ENCODE data around the gene VAMP8.
"Not testable (repeated sequence)": the region's sequence is repeated elsewhere in the genome, so short reads cannot be mapped to it uniquely, and the experiment has no call there.

The VAMP8 gene

GRCh38 chr2:85615413-85615728, 38.0 kb downstream of the VAMP8 start:
- Histone ChIP-seq H3K9ac (ENCODE audit: insufficient read length, low read depth) (no peak overlapping the region), H3K9me3 (ENCODE audit: insufficient read depth, low read length) (no peaks in the 10 kb centered on the region), H3K4me3 (ENCODE audit: insufficient read length, low read depth) (no peak overlapping the region), H3K27me3 (ENCODE audit: insufficient read depth, insufficient read length) (no peaks in the 10 kb centered on the region), H3K4me1 (ENCODE audit: insufficient read depth, insufficient read length) (no peaks in the 10 kb centered on the region), H3K36me3 (ENCODE audit: insufficient read depth, insufficient read length, low read length) (peaks cover 24% of the 10 kb centered on the region)
- TF ChIP-seq YY1 (IDR thresholded peaks at IDR 0.05; ENCODE audit: insufficient read depth, insufficient read length) (no peak), ZNF274 (IDR thresholded peaks at IDR 0.05; ENCODE audit: low read depth, low read length) (no peak), SUZ12 (IDR thresholded peaks at IDR 0.05; ENCODE audit: extremely low read depth, insufficient read depth, insufficient read length) (no peak)
- no peak for DNase-seq (ENCODE audit: low read depth, low spot score)

- H3K36me3 ChIP-seq (ENCODE audit: insufficient read depth, insufficient read length, low read length), result peaks cover 42% of the 10 kb centered on the region
- H3K9ac ChIP-seq (ENCODE audit: insufficient read length, low read depth), result peak overlapping the region; percentile 91
- not testable (repeated sequence) for H3K4me3 ChIP-seq (ENCODE audit: insufficient read length, low read depth)
Measured at GRCh38 chr2:85617723-85618122, 40.3 kb downstream of the VAMP8 start.

GRCh38 chr2:85619617-85620016, 42.2 kb downstream of the VAMP8 start:
- Histone ChIP-seq H3K36me3 (ENCODE audit: insufficient read depth, insufficient read length, low read length) (peaks cover 60% of the 10 kb centered on the region), H3K4me1 (ENCODE audit: insufficient read depth, insufficient read length) (no peaks in the 10 kb centered on the region), H3K9me3 (ENCODE audit: insufficient read depth, low read length) (no peaks in the 10 kb centered on the region), H3K27me3 (ENCODE audit: insufficient read depth, insufficient read length) (no peaks in the 10 kb centered on the region), H3K9ac (ENCODE audit: insufficient read length, low read depth) (no peak overlapping the region), H3K4me3 (ENCODE audit: insufficient read length, low read depth) (no peak overlapping the region)
- DNase-seq (ENCODE audit: low read depth, low spot score), result no peak
- TF ChIP-seq YY1 (IDR thresholded peaks at IDR 0.05; ENCODE audit: insufficient read depth, insufficient read length) (no peak), SUZ12 (IDR thresholded peaks at IDR 0.05; ENCODE audit: extremely low read depth, insufficient read depth, insufficient read length) (no peak), ZNF274 (IDR thresholded peaks at IDR 0.05; ENCODE audit: low read depth, low read length) (no peak)

More at GRCh38 chr2:85617723-85618122, 40.3 kb downstream of the VAMP8 start:
- DNase-seq (ENCODE audit: low read depth, low spot score); H3K27me3 ChIP-seq (ENCODE audit: insufficient read depth, insufficient read length); H3K9me3 ChIP-seq (ENCODE audit: insufficient read depth, low read length); H3K4me1 ChIP-seq (ENCODE audit: insufficient read depth, insufficient read length): not testable (repeated sequence)

GRCh38 chr2:85621338-85621737, 44.0 kb downstream of the VAMP8 start:
- H3K9me3 ChIP-seq (ENCODE audit: insufficient read depth, low read length), result no peaks in the 10 kb centered on the region
- H3K36me3 ChIP-seq (ENCODE audit: insufficient read depth, insufficient read length, low read length), result peaks cover 73% of the 10 kb centered on the region
- H3K9ac ChIP-seq (ENCODE audit: insufficient read length, low read depth), result no peak overlapping the region
- no peaks in the 10 kb centered on the region for H3K4me1 ChIP-seq (ENCODE audit: insufficient read depth, insufficient read length)
- DNase-seq (ENCODE audit: low read depth, low spot score), result no peak
- no peak overlapping the region for H3K4me3 ChIP-seq (ENCODE audit: insufficient read length, low read depth)
- TF ChIP-seq ZNF274 (IDR thresholded peaks at IDR 0.05; ENCODE audit: low read depth, low read length) (no peak), SUZ12 (IDR thresholded peaks at IDR 0.05; ENCODE audit: extremely low read depth, insufficient read depth, insufficient read length) (no peak), YY1 (IDR thresholded peaks at IDR 0.05; ENCODE audit: insufficient read depth, insufficient read length) (no peak)
- no peaks in the 10 kb centered on the region for H3K27me3 ChIP-seq (ENCODE audit: insufficient read depth, insufficient read length)

- Histone ChIP-seq H3K4me3 (ENCODE audit: insufficient read length, low read depth) (no peak overlapping the region), H3K36me3 (ENCODE audit: insufficient read depth, insufficient read length, low read length) (peaks cover 85% of the 10 kb centered on the region), H3K27me3 (ENCODE audit: insufficient read depth, insufficient read length) (no peaks in the 10 kb centered on the region), H3K9me3 (ENCODE audit: insufficient read depth, low read length) (no peaks in the 10 kb centered on the region), H3K9ac (ENCODE audit: insufficient read length, low read depth) (no peak overlapping the region), H3K4me1 (ENCODE audit: insufficient read depth, insufficient read length) (no peaks in the 10 kb centered on the region)
- TF ChIP-seq ZNF274 (IDR thresholded peaks at IDR 0.05; ENCODE audit: low read depth, low read length), result no peak
- no peak for TF ChIP-seq YY1 (IDR thresholded peaks at IDR 0.05; ENCODE audit: insufficient read depth, insufficient read length)
- no peak for TF ChIP-seq SUZ12 (IDR thresholded peaks at IDR 0.05; ENCODE audit: extremely low read depth, insufficient read depth, insufficient read length)
- no peak for DNase-seq (ENCODE audit: low read depth, low spot score)
Measured at GRCh38 chr2:85623991-85624390, 46.6 kb downstream of the VAMP8 start.

- Histone ChIP-seq H3K9me3 (ENCODE audit: insufficient read depth, low read length) (no peaks in the 10 kb centered on the region), H3K36me3 (ENCODE audit: insufficient read depth, insufficient read length, low read length) (peaks cover 81% of the 10 kb centered on the region), H3K9ac (ENCODE audit: insufficient read length, low read depth) (no peak overlapping the region), H3K4me1 (ENCODE audit: insufficient read depth, insufficient read length) (no peaks in the 10 kb centered on the region), H3K27me3 (ENCODE audit: insufficient read depth, insufficient read length) (no peaks in the 10 kb centered on the region), H3K4me3 (ENCODE audit: insufficient read length, low read depth) (no peak overlapping the region)
- TF ChIP-seq ZNF274 (IDR thresholded peaks at IDR 0.05; ENCODE audit: low read depth, low read length) (no peak), SUZ12 (IDR thresholded peaks at IDR 0.05; ENCODE audit: extremely low read depth, insufficient read depth, insufficient read length) (no peak), YY1 (IDR thresholded peaks at IDR 0.05; ENCODE audit: insufficient read depth, insufficient read length) (no peak)
- DNase-seq (ENCODE audit: low read depth, low spot score), result no peak
Measured at GRCh38 chr2:85628658-85629057, 51.3 kb downstream of the VAMP8 start.

GRCh38 chr2:85631316-85631715, 53.9 kb downstream of the VAMP8 start:
- TF ChIP-seq YY1 (IDR thresholded peaks at IDR 0.05; ENCODE audit: insufficient read depth, insufficient read length), result no peak
- no peak for TF ChIP-seq SUZ12 (IDR thresholded peaks at IDR 0.05; ENCODE audit: extremely low read depth, insufficient read depth, insufficient read length)
- no peak for TF ChIP-seq ZNF274 (IDR thresholded peaks at IDR 0.05; ENCODE audit: low read depth, low read length)
- peaks cover 80% of the 10 kb centered on the region for H3K36me3 ChIP-seq (ENCODE audit: insufficient read depth, insufficient read length, low read length)
- H3K4me1 ChIP-seq (ENCODE audit: insufficient read depth, insufficient read length), result no peaks in the 10 kb centered on the region
- H3K9me3 ChIP-seq (ENCODE audit: insufficient read depth, low read length), result no peaks in the 10 kb centered on the region
- no peak overlapping the region for H3K4me3 ChIP-seq (ENCODE audit: insufficient read length, low read depth)
- no peak for DNase-seq (ENCODE audit: low read depth, low spot score)
- H3K9ac ChIP-seq (ENCODE audit: insufficient read length, low read depth), result no peak overlapping the region
- no peaks in the 10 kb centered on the region for H3K27me3 ChIP-seq (ENCODE audit: insufficient read depth, insufficient read length)
